GM18858 (cell line): ENCODE results near the gene WIF1.

ENCODE experiments used
- ATAC-seq: cut with Tn5 transposase; IDR thresholded peaks from one replicate; pipeline ENCODE4 v1.9.1; 2021; ENCODE audit not compliant: unreplicated experiment

The WIF1 gene

DNA sequence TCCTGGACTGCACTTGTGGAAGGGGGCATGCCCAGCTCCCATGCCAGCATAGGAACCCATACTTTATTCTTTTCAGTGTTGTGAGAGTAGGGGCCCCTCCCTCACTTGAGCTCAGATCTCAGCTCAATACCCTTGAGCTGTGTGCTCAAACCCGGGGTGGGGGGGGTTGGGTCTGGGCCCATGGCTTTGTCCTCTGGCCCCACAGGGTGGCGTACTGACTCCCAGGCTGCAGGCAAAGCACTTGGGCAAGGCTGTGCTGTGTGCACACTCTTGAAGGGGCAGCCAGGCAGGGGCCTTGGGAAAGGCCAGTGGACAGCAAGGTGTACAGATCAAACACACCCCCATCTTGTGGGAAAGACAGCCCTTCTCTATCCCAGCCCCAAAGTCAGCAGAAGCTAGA lies 81.8 kb downstream of the WIF1 start:
- ATAC-seq, result no peak

DNA sequence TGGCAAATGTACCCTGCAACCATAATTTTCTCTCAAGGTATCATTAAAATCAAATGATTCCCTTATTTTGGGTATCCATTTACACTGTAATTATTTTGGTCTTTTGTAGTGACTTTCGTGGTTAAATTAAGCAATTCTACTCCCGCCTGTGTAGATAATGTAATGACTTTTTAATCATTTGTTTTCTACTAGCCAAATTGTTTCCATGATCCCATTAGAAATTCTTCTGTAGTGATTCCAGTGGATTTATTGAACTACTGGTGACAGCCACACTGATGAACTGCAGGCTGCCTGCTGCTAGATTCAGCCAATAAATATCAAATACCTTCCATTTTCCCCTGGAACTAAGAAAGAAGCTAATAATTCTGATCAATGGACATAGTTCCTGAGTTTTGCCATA lies 96.0 kb downstream of the WIF1 start:
- ATAC-seq, result no peak

GRCh38 chr12:65023485-65023884 lies 97.6 kb downstream of the WIF1 start:
- ATAC-seq, result no peak

DNA sequence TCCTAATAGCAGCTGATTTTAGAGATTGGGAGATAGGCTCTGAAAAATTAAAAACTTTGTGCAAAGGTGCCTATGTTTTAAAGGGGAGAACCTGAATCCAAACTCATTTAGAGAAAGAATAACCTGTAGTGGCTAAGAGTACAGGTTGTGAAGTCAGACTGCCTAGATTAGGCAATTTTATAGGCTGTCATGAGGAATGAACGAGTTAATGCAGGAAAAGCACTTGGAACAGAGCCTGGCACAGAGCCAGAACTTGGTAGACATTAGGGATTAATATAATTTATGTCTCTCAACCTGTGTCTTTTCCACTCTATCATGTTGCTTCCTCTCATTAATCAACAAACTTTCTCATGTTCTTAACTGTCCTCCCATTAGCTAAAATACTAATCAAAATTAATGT lies 98.1 kb downstream of the WIF1 start:
- no peak for ATAC-seq

DNA sequence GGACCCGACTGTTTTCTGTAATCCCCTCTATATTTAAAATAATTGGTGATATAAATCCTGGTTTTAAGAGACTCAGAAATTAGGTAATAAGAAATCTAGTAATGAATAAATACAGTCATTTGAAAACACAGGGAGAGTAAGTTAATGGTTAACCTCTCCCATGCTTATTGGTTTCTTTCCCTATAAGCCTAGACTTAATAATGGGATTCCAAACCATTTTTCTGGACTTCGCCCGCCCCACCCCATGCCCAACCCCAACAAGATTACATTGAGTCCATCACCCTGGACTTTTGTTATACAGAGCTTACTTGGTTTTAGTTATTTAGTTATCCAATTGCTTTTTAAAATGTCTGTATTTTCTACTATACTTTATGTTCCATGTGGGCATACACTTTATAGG lies 98.7 kb downstream of the WIF1 start:
- ATAC-seq, result no peak

DNA sequence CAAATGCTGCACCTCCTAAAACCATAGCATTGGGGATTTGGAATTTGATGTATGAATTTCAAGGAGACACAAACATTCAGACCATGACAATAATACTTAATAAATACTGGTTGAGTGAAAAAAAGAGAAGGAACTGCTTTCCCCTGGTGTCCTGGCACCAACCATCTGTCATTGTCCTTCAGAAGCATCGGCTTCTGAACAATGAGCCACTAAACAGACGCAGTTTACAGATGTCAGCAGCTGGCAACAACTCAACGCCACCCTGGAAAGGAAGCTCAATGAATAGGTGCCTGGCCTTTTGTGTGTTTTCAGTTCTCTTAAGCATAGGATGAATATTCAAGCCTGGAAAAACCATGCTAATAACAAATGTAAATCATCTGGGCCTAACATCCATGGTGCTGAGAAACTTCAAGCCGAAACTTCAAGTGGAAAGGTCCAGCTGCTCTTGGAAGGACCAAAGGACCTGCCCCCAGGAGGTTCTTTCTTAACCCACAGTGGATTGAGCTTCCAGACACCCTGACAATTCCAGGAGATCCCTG lies 101.3 kb downstream of the WIF1 start:
- ATAC-seq, result no peak

- ATAC-seq, result no peak
Observed at GRCh38 chr12:65016881-65017650, 104.0 kb downstream of the WIF1 start.

DNA sequence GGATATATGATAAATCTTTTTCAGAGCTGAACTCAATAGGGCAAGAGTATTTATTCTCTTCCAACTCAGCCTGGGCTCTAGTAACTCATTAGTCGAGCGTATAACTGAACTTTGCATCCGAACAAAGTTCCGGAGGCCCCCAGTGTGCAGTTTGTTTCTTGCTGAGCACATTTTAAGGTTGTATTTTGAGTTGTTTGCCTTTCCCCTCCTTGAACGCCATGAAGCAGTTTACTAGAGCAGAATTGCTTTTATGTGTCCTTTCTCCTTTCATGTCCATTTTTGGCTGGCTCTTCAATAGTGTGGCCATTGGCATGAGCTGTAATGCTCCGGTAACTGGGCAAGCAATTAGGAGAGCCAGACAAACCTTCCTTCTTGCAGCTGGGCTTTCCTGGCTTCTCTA lies 105.3 kb downstream of the WIF1 start:
- ATAC-seq, result no peak

GRCh38 chr12:65014504-65015271 lies 106.4 kb downstream of the WIF1 start:
- no peak for ATAC-seq

GRCh38 chr12:65010437-65010836 lies 110.7 kb downstream of the WIF1 start:
- no peak for ATAC-seq

DNA sequence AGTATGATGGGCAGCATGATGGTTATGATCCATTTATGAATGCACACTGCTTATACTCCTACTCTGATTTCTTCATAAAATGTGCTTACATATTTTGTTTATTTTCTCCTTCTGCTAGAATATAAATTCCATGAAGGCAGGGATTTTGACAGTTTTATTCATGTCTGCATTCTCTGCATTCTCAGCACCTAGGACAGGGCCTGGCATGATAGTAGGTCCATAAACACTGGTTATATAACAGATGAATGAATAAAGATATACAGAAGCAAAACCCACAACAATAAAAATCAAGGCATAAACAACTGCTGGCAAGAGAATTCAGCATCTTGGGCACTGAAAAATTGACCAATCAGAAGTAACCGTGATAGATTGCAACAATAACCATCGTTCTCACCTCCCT lies 115.4 kb downstream of the WIF1 start:
- no peak for ATAC-seq

GRCh38 chr12:65004270-65004669 lies 116.8 kb downstream of the WIF1 start:
- ATAC-seq, result no peak
